NCI-H345 treated with DMSO at 0.1 percent for 48 hours (cell line): ENCODE measurements around the gene ANKRD13C.
"Not testable (repeated sequence)": the region's sequence is repeated elsewhere in the genome, so short reads cannot be mapped to it uniquely, and the experiment has no call there.

Experiments
- DNase-seq: peaks from one replicate; lab custom pipeline; 2025; ENCODE audit not compliant: unreplicated experiment; lab: John Stamatoyannopoulos, UW

Gene ANKRD13C

DNA sequence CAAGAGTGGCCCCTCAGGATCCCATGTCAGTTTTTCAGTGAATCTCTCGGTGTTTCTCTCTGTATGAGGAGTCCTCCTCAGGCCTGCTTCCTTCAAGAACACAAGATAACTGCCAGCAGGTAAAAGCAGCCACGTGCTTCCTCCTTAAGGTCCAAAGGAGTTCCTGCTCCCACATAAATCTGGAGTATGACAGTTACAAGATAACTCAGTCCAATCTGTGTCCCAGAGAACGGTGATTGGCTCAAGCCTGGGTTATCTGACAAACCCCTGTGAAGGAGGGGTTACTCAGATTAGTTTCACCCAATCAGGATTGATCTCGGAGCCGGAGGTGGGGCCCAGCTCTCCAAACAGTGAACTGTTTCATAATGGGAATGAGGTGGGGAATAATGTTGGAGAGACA is 5.8 kb upstream of the ANKRD13C start:
- no peak for DNase-seq

DNA sequence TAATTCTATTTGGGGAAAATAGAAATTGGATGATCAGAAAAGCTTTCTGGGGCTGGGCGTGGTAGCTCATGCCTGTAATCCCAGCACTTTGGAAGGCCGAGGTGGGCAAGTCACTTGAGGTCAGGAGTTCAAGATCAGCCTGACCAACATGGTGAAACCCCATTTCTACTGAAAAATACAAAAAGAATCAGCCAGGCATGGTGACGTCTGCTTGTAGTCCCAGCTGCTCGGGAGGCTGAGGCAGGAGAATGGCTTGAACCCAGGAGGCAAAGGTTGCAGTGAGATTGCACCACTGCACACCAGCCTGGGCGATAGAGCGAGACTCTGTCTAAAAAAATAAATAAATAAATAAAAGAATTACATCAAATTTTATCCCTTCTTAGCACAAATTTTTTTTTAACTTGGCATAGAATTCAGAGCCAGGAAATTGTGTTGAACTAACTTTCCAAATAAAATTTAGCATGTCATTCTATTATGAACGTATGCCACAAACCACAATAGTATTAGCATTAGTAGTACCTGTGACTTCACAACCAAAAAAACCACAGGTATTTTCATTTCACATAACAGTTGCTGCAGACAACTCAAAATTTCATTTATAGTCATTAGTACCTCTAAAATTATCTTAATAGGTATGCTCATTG is 4.5 kb upstream of the ANKRD13C start:
- no peak for DNase-seq

DNA sequence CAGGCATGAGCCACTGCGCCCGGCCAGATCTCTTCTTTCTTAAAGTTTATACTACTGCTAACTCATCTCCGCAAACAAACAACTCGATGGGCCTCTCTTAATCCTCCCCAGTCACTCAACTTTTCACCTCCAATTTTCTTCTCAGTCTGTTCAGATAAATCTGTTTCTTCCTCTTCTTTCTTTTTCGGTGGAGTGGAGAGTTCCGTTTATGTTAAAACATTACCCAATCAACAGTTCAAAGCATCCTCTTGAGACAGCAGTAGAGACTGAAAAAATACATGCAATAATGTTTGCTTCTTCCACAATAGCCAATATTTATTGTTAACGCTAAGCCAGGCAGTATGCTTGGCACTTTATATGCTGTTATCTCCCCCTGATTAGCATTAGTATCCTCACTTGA is 1.4 kb upstream of the ANKRD13C start:
- no peak for DNase-seq

DNA sequence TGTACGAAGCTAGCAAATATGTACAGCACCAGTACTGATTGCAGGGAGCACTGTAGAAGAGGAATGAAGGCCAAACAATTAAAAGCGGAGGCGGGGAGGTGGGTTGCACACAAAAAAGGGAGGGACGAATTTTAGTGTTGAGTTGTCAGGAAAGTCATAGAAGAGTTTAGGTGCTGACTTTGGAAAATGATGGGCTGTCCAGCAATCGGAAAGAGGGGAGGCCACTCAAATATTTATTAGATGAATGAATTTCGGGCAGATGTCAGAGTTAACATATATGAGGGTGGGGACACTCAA is 537 bp upstream of the ANKRD13C start:
- DNase-seq, result no peak

DNA sequence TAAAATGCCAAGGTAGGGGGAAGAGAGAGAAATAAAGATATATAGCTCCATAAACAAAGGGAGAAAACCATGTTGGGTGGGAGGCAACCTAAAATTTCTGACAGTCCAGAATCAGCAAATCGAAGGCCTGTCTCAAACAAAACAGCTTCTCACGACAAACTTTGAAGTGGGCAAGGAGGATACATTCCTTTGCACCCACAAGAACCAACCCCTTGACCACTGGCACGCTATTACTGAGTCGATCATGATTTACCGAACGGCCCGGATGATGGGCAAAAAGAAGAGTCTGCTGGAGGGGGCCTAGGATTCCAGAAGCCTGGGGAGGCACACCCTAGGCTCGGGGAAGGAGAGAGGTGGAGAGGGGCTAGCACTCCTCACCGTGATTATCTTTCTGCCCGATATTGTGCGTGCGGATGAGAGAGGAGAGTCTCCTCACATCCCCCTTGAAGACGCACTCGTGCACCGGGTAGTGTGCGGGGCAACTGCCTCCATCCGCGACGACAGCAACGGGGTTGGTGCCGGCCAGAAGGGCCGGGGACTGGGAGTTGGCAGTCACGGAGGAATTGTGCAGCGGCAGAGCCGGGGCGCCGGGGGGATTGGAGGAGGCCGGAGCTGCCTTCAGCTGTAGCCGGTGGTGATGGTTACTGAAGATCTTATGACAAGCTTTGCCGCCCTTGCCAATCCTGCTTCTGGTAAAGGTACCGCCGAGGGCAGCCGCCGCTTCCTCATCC is 756 bp downstream of the ANKRD13C start:
- peak; percentile 16 for DNase-seq

DNA sequence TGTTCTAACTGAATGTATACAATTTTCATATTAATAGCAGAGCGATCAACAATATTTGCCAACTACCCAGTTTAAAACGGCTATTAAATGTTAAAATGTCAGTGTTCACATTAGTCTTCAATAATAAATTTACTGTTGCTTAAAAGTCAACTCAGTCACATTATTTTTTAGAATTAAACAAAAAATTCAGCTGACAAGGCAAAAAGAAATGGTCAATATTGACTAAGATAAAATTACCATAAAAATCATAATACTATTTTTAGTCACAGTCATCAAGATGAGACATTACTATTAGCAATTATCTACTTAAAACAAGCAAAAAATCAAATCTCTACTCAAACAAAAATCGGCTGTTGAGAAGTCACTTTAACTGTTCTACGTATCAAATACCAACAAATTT is 1.5 kb downstream of the ANKRD13C start:
- DNase-seq, result no peak

DNA sequence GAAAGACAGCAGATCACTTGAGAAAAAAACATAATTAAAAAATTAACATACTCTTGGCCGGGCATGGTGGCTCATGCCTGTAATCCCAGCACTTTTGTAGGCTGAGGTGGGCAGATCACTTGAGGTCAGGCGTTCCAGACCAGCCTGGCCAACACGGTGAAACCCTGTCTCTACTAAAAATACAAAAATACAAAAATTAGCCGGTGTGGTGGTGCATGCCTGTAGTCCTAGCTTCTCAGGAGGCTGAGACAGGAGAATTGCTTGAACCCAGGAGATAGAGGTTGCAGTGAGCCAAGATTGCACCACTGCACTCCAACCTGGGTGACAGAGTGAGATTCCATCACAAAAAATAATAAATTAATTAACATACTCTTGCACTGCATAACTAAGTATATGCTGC is 4.7 kb downstream of the ANKRD13C start:
- not testable (repeated sequence) for DNase-seq

DNA sequence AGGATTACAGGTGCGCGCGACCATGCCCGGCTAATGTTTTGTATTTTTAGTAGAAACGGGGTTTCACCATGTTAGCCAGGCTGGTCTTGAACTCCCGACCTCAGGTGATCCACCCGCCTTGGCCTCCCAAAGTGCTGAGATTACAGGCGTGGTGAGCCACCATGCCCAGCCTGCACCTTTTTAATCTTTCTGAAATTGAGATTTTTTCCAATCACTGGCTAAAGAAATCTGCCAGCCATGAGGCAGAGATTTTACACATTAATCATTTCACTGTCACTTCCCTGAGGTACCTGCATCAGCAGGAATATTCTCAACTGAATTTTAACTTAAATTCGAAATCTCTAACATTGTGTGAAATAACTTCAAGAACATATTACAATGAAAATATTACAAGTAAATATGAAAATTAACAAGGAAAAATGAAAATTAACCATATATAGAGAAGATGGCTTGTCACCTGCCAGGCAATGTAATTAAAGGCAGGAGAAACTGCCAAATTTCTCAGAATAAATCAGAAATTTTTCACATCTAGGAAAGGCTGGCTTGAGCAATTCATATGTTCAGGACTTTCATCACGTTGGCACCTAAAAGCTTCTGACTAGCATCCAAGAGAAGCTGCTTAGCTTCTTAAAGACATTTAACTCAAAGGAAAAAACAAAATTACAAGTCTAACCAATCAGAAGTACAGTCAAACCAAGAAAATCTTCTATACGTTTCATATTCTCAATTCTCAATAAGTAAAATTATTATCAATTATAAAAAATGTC is 5.9 kb downstream of the ANKRD13C start:
- DNase-seq, result no peak

DNA sequence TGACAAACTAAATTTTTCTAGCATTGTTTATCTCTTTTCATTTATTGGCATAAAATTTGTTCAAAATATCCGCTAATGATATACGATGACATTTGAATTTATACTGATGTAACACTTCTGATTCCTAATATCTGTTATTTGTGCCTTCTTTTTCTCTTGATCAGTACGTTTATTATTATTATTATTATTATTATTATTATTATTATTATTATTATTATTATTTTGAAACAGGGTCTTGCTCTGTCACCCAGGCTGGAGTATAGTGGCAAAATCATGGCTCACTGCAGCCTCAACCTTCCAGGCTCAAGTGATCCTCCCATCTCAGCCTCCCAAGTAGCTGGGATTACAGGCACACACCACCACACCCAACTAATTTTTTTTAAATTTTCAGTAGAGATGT is 14.9 kb downstream of the ANKRD13C start:
- DNase-seq, result not testable (repeated sequence)

DNA sequence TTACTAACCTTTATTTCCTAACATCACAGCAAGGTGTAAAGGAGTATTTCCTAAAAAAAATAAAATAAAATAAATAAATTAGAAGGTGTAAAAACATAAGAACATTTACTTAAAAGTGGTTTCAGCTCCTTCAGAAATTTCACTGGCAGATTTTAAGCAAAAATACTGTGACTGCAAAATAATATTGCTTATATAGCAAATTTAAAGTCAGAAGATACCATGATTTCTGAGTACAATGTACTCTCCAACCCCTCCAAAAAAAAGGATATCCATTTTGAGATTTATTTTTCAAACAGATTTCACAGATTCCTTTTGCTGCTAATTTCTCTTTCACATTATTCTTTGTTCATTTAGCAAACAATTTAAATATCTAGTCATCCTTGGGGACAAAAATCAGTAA is 18.5 kb downstream of the ANKRD13C start:
- no peak for DNase-seq

DNA sequence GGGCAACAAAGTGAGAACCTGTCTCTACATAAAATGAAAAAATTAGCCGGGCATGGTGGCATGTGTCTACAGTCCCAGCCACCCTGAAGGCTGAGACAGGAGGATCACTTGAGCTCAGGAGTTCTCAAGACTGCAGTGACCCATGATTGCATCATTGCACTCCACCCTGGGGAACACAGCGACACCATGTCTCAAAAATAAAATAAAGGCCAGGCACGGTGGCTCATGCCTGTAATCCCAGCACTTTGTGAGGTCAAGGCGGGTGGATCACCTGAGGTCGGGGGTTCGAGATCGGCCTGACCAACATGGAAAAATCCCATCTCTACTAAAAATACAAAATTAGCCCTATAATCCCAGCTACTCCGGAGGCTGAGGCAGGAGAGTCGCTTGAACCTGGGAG is 20.1 kb downstream of the ANKRD13C start:
- DNase-seq, result no peak

DNA sequence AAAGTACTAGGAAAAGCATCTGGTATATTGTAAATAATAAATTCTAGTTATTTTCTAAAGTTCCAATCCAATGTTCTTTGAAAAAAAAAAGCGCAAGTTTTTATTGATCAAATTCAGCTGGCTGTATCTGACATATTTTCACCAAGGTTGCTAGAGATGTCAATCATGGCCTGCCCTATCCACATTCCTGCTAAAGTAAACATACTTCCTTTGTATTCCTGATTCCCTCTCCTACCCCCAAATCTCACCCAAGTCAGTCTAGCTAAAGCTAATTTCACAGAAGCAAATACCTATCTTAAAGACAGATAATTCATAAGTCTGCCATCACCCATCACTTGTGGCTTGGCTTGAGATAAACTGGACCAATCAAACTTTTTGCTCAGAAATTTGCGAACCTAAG is 21.3 kb downstream of the ANKRD13C start:
- no peak for DNase-seq

DNA sequence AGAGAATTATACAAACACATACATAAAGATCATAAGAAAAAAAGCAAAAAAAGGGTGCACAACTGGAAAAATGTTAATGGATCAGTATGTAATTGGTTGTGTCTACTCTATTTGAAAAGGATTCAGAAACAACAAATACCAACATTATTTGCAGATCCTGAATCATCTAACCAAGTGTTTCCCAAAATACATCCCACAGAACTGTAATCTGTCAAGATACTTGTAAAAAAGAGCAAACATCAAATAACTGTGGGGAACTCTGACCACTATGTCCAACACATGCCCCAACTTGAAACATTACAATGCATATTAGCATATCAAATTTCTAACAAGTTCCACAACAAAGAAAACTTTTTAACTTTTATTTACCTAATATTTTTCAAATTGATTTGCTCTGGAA is 22.6 kb downstream of the ANKRD13C start:
- DNase-seq, result no peak

DNA sequence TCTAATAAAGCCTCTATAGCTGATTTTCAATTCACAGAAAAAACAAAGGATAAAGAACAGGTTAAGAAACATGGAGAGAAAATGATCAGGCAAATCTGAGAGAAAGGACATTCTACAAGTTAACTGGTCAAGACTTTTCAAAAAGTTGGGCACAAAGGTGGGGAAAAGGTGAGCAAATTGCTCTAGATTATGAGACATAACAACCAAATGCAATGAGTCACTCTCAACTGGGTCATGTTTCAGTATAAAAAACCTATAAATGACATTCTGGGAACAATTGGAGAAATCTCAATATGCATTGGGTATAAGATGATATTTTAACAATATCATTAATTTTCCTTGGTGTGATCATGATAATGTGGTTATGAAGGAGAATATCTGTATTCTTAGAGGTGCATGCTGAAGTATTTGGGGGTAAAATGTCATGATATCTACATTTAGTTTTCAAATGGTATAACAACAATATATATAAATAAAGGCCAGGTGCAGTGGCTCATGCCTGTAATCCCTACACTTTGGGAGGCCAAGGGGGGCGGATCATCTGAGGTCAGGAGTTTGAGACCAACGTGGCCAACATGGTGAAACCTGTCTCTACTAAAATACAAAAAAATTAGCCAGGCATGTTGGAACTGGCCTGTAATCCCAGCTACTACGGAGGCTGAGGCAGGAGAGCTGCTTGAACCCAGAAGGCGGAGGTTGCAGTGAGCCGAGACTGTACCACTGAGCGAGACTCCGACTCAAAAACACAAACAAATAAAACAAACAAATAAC is 27.0 kb downstream of the ANKRD13C start:
- DNase-seq, result no peak

DNA sequence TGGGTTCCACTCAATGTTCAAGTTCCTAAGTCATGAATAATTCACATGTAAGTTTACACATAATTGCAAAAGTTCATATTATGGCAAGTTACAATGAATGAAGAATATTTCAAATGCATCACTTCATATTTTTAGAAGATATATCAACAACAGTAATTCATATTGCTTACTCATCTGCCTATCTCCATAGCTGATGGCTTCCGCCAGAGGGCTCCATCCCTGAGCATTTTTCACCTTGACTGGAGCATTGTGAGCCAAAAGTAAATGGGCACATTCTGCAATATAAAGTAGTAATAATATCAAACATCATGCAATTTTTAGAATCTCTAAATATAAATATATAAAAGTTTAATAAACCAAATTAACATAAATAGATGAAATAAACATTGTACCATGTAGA is 29.8 kb downstream of the ANKRD13C start:
- DNase-seq, result no peak

DNA sequence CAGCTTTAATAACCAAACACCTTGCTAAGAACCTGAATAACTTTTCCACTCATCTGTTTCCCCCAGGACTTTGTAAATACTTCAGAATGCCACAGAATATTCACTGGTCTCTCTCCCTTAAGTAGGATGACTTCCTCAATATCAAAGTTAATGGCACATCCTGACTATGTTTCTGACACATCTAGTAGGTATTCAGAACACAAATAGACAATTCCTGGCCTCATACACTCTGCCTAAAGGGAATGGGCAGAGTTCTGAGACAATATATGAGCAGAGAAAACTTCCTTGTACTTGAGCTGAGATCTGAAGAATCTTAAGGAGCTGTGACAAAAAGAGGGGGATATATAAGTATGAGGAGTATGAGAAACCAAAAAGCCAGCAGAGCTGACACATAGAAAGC is 34.8 kb downstream of the ANKRD13C start:
- no peak for DNase-seq

DNA sequence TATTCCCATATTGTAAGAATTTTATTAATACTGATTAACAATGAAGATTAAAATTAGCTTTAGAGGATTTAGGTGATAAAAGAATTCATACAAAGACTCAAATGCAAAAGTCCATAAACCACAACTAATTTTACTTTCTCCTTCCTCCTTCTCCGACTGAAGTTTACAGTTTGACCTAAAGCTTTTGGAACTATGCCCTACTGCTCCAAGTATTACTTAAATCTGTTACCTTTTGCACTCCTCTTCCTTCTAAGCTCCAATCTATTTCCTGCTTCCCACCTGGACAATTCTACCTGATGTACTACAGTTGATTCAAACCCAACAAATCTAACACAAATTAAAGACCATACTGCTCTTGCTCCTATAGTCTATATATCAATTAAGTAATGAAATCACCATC is 36.3 kb downstream of the ANKRD13C start:
- no peak for DNase-seq

DNA sequence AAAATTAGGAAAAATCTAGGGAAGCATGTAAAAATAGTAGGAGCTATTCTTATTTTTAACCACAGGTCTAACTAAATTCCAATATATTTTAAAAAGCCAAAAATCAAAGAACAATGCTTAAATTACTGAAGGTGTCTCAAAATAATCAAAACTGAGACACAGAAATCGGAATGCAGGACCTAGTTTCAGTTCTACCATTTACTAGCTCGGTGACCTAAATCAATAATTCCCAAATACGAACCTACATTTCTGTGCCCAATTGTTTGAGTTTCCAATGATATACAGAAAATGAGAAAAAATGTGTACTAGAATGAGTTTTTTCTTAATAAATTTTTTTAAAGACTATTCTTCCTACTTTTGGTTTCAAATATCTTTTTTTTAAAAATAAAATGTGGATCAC is 37.4 kb downstream of the ANKRD13C start:
- no peak for DNase-seq

DNA sequence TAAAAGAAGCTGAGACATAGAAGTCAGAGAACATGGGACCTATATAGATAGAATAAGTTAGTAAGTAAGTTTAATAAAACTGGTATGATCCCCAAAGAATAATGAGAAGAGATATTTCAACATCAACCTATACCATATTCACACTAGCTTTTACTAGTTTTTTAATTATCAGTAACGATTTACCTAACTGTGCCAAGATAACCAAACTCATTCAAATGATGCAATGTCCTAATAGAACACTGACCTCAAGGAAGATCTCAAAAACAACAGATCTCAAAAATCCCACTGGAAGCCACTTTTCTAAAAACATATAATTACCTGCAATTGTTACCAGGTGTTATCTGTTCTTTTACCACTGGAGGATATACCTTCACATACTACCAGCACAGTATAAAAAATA is 38.7 kb downstream of the ANKRD13C start:
- no peak for DNase-seq

DNA sequence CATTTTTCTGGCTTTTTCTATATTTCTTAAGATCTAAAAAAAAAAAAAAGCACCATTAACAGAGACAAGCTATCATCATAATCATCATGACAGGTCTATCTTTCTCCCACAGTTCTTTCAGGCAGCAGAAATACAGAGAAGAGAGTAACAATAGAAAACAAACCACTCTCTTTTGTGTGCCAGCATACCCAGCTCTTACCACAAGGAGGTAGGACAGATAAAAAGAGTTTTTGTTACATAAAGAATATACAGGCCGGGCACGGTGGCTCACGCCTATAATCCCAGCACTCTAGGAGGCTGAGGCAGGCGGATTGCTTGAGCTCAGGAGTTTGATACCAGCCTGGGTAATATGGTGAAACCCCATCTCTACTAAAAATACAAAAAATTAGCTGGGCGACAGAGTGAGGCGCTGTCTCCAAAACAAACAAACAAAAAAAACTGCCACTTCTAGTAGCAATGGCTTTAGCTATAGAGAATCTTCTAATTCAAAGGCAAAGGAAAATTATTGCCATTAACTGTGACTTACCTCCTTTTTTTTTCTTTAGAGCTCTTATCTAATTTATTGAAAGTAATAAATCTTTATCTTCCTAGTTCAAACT is 39.7 kb downstream of the ANKRD13C start:
- DNase-seq, result no peak

DNA sequence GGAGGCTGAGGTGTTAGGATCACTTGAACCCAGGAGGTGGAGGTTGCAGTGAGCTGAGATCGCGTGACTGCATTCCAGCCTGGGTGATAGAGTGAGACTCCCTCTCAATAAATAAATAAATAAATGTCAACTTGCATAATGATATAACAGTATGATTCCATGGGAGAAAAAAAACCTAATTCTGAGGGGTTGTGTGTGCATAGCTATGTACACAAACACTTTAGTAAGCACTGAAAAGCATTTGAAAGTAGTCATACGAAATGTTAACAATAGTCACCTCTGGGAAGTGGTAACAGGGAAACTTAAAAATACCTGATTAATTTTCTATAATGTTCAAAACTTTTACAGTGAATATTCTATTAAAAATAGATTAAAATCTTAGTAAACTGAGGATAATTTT is 43.2 kb downstream of the ANKRD13C start:
- DNase-seq, result no peak
